Gastrocnemius medialis (tissue), 4 donors: ENCODE results near the gene SLC35B2. TPM values are rescaled to one million over a fixed set of nuclear protein-coding genes. Genes with fewer than 3 reads are reported as not detected.

Experiments
- ATAC-seq, 2 donors: fragments of 150-250 bp; one replicate each; pipeline ENCODE4 v1.9.1; 2016
- DNase-seq, 2 donors: peaks; one replicate each; pipeline ENCODE4 v3.0.0-alpha.2; 2019
- H3K27ac ChIP-seq, 4 donors: fragments of 200-600 bp; sonication (generic); 1 replicate in 1 of 4; 2 replicates in 3 of 4; pipeline ENCODE4 v1.5.1; 2016 to 2018; ENCODE audit warnings: mild to moderate bottlenecking in 2 of 4, moderate library complexity in 1 of 4
- H3K27me3 ChIP-seq, 3 donors: fragments of 200-600 bp; sonication (generic) in 2 of 3; 1 replicate in 1 of 3; 2 replicates in 2 of 3; pipeline versions ENCODE4 v1.5.1 to v1.6.0; 2016 to 2019; ENCODE audit warnings: mild to moderate bottlenecking in 1 of 3, moderate library complexity in 1 of 3
- H3K36me3 ChIP-seq, 2 donors: fragments of 200-600 bp; sonication (generic) in 1 of 2; one replicate each; pipeline ENCODE4 v1.5.1; 2017 to 2018
- H3K4me1 ChIP-seq, 2 donors: fragments of 200-600 bp; sonication (generic) in 1 of 2; one replicate each; pipeline ENCODE4 v1.5.1; 2016 to 2017; ENCODE audit warnings: mild to moderate bottlenecking in 2 of 2
- H3K4me3 ChIP-seq, 4 donors: fragments of 200-600 bp; sonication (generic) in 3 of 4; 1 replicate in 1 of 4; 2 replicates in 3 of 4; pipeline ENCODE4 v1.5.1; 2016 to 2019; ENCODE audit warnings: mild to moderate bottlenecking in 2 of 4
- H3K9me3 ChIP-seq, 3 donors: fragments of 200-600 bp; sonication (generic) in 2 of 3; 1 replicate in 1 of 3; 2 replicates in 2 of 3; pipeline ENCODE4 v1.5.1; 2016 to 2019
- POLR2A ChIP-seq, 2 donors: fragments of 450-650 bp; IDR thresholded peaks; one replicate each; pipeline ENCODE4 v1.6.1; 2017; ENCODE audit warnings: antibody characterized with exemption in 2 of 2, mild to moderate bottlenecking in 2 of 2, moderate library complexity in 2 of 2
- in situ Hi-C, 4 donors: fragments of 200-750 bp; cut with MboI; loops; one replicate each; pipeline versions ENCODE4 v1.15.0 to v1.8.0; 2017; ENCODE audit warnings: low sequenced_read_pairs in 4 of 4
- intact Hi-C: fragments of 100-400 bp; cut with DNase I; formaldehyde crosslinking; loops from one replicate; pipeline ENCODE4 v1.15.1; 2023; ENCODE audit warnings: low total_unique reads
- total RNA-seq, 4 donors: library from RNA; depleted of rRNA; stranded (reverse); fragments of >200 nt; gene quantifications; one replicate each; pipeline versions ENCODE4 v1.1.0 to v1.2.3, GENCODE V29; 2016
- TF ChIP-seq, protein P1 (sequence below), 5 experiments: fragments of 450-650 bp in 3 of 5; fragments of 200-600 bp in 2 of 5; sonication (generic) in 2 of 5; IDR thresholded peaks in 4 of 5; conservative IDR thresholded peaks in 1 of 5; 1 replicate in 4 of 5; 2 replicates in 1 of 5; pipeline ENCODE4 v1.5.1; 2016 to 2019; ENCODE audit warnings: antibody characterized with exemption in 5 of 5, mild to moderate bottlenecking in 3 of 5, moderate library complexity in 3 of 5

The SLC35B2 gene
- total RNA-seq, 4 donors from 2014 or later: 14.9 to 35.9 (median 21.4) TPM

- H3K4me3 ChIP-seq: peak overlapping the region; percentile 78 to 98 (median 88)
- H3K4me1 ChIP-seq: peaks cover 25 to 27% of the 10 kb centered on the region in 2 donors
- H3K9me3 ChIP-seq: no peaks in the 10 kb centered on the region
- in situ Hi-C loops (loop anchor here in 1 of 4 donors (25.0 kb wide), 1 partner anchor 136 kb away; no protein-coding TSS in a partner anchor), intact Hi-C loops (loop anchor here (1.0 to 5.0 kb wide), 4 partner anchors 8 to 621 kb away; partner anchors contain the start of genes GTPBP2, MRPL14, TMEM63B and VEGFA)
- H3K36me3 ChIP-seq: peaks cover 0 to 51% of the 10 kb centered on the region in 2 donors
- H3K27ac ChIP-seq: peak overlapping the region; percentile 93 to 99 (median 98)
- ATAC-seq (no peak), DNase-seq (no peak)
- TF ChIP-seq, protein P1, sequence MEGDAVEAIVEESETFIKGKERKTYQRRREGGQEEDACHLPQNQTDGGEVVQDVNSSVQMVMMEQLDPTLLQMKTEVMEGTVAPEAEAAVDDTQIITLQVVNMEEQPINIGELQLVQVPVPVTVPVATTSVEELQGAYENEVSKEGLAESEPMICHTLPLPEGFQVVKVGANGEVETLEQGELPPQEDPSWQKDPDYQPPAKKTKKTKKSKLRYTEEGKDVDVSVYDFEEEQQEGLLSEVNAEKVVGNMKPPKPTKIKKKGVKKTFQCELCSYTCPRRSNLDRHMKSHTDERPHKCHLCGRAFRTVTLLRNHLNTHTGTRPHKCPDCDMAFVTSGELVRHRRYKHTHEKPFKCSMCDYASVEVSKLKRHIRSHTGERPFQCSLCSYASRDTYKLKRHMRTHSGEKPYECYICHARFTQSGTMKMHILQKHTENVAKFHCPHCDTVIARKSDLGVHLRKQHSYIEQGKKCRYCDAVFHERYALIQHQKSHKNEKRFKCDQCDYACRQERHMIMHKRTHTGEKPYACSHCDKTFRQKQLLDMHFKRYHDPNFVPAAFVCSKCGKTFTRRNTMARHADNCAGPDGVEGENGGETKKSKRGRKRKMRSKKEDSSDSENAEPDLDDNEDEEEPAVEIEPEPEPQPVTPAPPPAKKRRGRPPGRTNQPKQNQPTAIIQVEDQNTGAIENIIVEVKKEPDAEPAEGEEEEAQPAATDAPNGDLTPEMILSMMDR (IDR thresholded peaks at IDR 0.05 in 4 of 5, conservative IDR thresholded peaks at IDR 0.05 in 1 of 5): no peak
- TF ChIP-seq POLR2A (IDR thresholded peaks at IDR 0.05): no peak
- H3K27me3 ChIP-seq: no peaks in the 10 kb centered on the region
Observed at GRCh38 chr6:44248579-44248978, 8.7 kb downstream of the SLC35B2 start.

GRCh38 chr6:44247338-44248302 lies 9.7 kb downstream of the SLC35B2 start:
- ATAC-seq: peak; percentile 45 to 48
- intact Hi-C loops (loop anchor here (1.0 to 5.0 kb wide), 6 partner anchors 9 to 1075 kb away; partner anchors contain the start of genes GTPBP2, MRPL14, TMEM63B and VEGFA), in situ Hi-C loops (loop anchor here in 1 of 4 donors (25.0 kb wide), 1 partner anchor 135 kb away; no protein-coding TSS in a partner anchor)
- H3K4me3 ChIP-seq: peak overlapping the region; percentile 78 to 98 (median 88)
- H3K36me3 ChIP-seq: peaks cover 0 to 41% of the 10 kb centered on the region in 2 donors
- H3K27ac ChIP-seq: peak overlapping the region; percentile 93 to 99 (median 98)
- H3K9me3 ChIP-seq: no peaks in the 10 kb centered on the region
- H3K4me1 ChIP-seq: peaks cover 25 to 27% of the 10 kb centered on the region in 2 donors
- TF ChIP-seq, protein P1 (IDR thresholded peaks at IDR 0.05 in 4 of 5, conservative IDR thresholded peaks at IDR 0.05 in 1 of 5): no peak
- peak in 1 of 2 donors; percentile 16 for TF ChIP-seq POLR2A (IDR thresholded peaks at IDR 0.05)
- DNase-seq: peak; percentile 59 to 77
- H3K27me3 ChIP-seq: no peaks in the 10 kb centered on the region

- DNase-seq (peak; percentile 97 to 99), ATAC-seq (peak; percentile 86 to 88)
- TF ChIP-seq, protein P1 (IDR thresholded peaks at IDR 0.05 in 4 of 5, conservative IDR thresholded peaks at IDR 0.05 in 1 of 5): peak in 1 of 5 experiments; percentile 26
- peak; percentile 99 for TF ChIP-seq POLR2A (IDR thresholded peaks at IDR 0.05)
- Histone ChIP-seq H3K27ac (peak within 1 kb of the TSS; percentile 93 to 99 (median 98)), H3K4me3 (peak within 1 kb of the TSS; percentile 78 to 98 (median 88)), H3K9me3 (no peaks in the 10 kb centered on the region), H3K4me1 (peaks cover 25 to 27% of the 10 kb centered on the region in 2 donors), H3K27me3 (no peaks in the 10 kb centered on the region), H3K36me3 (peaks cover 0 to 33% of the 10 kb centered on the region in 2 donors)
- intact Hi-C loops (loop anchor here (1.0 to 5.0 kb wide), 6 partner anchors 9 to 1074 kb away; partner anchors contain the start of genes GTPBP2, MRPL14, SLC29A1 and TMEM63B), in situ Hi-C loops (loop anchor here in 1 of 4 donors (25.0 kb wide), 1 partner anchor 134 kb away; no protein-coding TSS in a partner anchor)
Observed at GRCh38 chr6:44246663-44247337, 10.5 kb downstream of the SLC35B2 start, which contains the start of gene HSP90AB1. Gene HSP90AB1, plus strand, starts transcription at chr6:44247101. Its CDS starts 1,529 bp downstream, at chr6:44248630.
